H1 (cell line): ENCODE data around the gene MCM3AP. TPM values are rescaled to one million over a fixed set of nuclear protein-coding genes. Genes with fewer than 3 reads are reported as not detected.

Source experiments
- BCL11A ChIP-seq, 2 experiments: IDR thresholded peaks; one replicate each; pipeline ENCODE4 v1.6.1; 2011; ENCODE audit warnings: low read depth in 2 of 2, low read length in 2 of 2, mild to moderate bottlenecking in 2 of 2
- GTF2F1 ChIP-seq: IDR thresholded peaks from 2 replicates; pipeline ENCODE4 v1.6.1; 2012; ENCODE audit warnings: low read depth, low read length, improper control_type of control experiment, borderline replicate concordance
- HDAC6 ChIP-seq: IDR thresholded peaks from one replicate; pipeline ENCODE4 v1.7.1; 2012; ENCODE audit warnings: low read depth, mild to moderate bottlenecking, inconsistent platforms, low read length, moderate library complexity
- PHF8 ChIP-seq: fragments of 200-600 bp; sonication (generic); conservative IDR thresholded peaks from 2 replicates; pipeline ENCODE4 v1.7.1; 2012; ENCODE audit warnings: low read depth, mild to moderate bottlenecking, inconsistent platforms, low read length, moderate library complexity
- RBBP5 ChIP-seq: IDR thresholded peaks from 2 replicates; pipeline ENCODE4 v1.7.1; 2012; ENCODE audit warnings: low read depth, mild to moderate bottlenecking, inconsistent platforms, low read length, moderate library complexity, borderline replicate concordance
- YY1 ChIP-seq: IDR thresholded peaks from 2 replicates; pipeline ENCODE4 v1.6.1; 2011; ENCODE audit warnings: low read depth, mild to moderate bottlenecking, low read length
- polyA plus RNA-seq, 7 experiments: library from polyadenylated mRNA; depleted of rRNA in 3 of 7; stranded (reverse) in 5 of 7; unstranded in 2 of 7; fragments of >200 nt in 5 of 7; fragments of 200-250 nt in 2 of 7; gene quantifications; 1 replicate in 5 of 7; 2 replicates in 1 of 7; 4 replicates in 1 of 7; pipeline versions ENCODE4 v1.2.1 to v1.2.3, GENCODE V29; 2011 to 2013; ENCODE audit warnings: missing spikeins in 2 of 7, mixed read lengths in 2 of 7
- total RNA-seq: library from RNA; stranded (reverse); fragmentation: NEBNext Ultra II Directional; extraction: Animal tissue kit (Norgen Biotek cat#: 25700); gene quantifications from 2 replicates; pipeline ENCODE4 v1.2.1, GENCODE V29; 2021
- TF ChIP-seq, protein P1 (sequence below): IDR thresholded peaks from 2 replicates; pipeline ENCODE4 v1.6.1; 2011; ENCODE audit warnings: low read depth, mild to moderate bottlenecking, low read length; ENCODE audit not compliant: insufficient read depth

Gene MCM3AP
- total and polyA plus RNA-seq, 2 of the 8 experiments (the other 6 are each of a cell fraction or from before 2014, with no cell fraction given): 37.2 to 119 TPM

- TF ChIP-seq GTF2F1 (no peak), RBBP5 (no peak), HDAC6 (no peak), PHF8 (no peak), BCL11A (IDR thresholded peaks at IDR 0.05; ENCODE audit: low read depth in 2 of 2, low read length in 2 of 2) (no peak), YY1 (no peak)
- TF ChIP-seq, protein P1, sequence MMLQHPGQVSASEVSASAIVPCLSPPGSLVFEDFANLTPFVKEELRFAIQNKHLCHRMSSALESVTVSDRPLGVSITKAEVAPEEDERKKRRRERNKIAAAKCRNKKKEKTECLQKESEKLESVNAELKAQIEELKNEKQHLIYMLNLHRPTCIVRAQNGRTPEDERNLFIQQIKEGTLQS: no peak
These were observed at the start of gene MCM3AP (continued) for GRCh38 chr21:46285206-46285661.
